ENCODE results near the gene CCDC102B.

DNA sequence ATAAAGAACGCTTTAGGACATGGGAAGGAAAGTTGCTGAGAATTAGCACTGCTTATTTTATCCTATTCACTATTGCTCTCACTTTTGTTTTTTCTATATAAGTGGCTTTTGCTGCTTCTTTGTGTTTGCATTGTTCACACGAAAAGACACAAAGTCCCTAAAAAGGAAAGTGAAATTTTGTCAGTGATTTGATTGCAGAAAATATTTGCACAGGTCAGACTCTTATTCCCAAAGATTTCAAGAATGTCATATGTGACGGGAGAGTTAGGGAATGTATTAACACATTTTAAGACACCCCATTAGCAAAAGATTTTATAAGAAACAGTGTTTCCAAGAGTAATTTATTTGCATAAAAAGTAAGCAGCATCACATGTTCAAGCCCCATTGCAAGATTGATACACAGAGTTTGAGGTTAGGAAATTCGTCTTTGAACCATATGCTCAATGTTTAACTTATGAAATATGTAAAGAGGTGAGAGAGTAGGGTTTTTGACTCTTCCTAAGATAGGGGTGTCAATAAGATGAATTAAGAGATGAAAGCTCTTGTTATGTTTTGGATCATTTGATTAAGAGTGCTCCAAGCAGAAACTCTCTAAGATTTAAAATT lies 57.0 kb downstream of the CCDC102B start:
- TF ChIP-seq POLR2A (IDR thresholded peaks at IDR 0.05): no peak
- TF ChIP-seq, protein P1, sequence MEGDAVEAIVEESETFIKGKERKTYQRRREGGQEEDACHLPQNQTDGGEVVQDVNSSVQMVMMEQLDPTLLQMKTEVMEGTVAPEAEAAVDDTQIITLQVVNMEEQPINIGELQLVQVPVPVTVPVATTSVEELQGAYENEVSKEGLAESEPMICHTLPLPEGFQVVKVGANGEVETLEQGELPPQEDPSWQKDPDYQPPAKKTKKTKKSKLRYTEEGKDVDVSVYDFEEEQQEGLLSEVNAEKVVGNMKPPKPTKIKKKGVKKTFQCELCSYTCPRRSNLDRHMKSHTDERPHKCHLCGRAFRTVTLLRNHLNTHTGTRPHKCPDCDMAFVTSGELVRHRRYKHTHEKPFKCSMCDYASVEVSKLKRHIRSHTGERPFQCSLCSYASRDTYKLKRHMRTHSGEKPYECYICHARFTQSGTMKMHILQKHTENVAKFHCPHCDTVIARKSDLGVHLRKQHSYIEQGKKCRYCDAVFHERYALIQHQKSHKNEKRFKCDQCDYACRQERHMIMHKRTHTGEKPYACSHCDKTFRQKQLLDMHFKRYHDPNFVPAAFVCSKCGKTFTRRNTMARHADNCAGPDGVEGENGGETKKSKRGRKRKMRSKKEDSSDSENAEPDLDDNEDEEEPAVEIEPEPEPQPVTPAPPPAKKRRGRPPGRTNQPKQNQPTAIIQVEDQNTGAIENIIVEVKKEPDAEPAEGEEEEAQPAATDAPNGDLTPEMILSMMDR (IDR thresholded peaks at IDR 0.05): no peak

Measured in right lobe of liver (tissue), 4 donors.